ENCODE data around the gene DOCK4. TPM values are rescaled to one million over a fixed set of nuclear protein-coding genes. Genes with fewer than 3 reads are reported as not detected.

The DOCK4 gene
- total RNA-seq, 1 experiment from 2014 or later: 3.4 TPM

GRCh38 chr7:112010109-112010508 lies 196.1 kb downstream of the DOCK4 start:
- DNase-seq (ENCODE audit: low spot score): no peak

- peak; percentile 72 for DNase-seq (ENCODE audit: low spot score)
These were observed 197.1 kb downstream of the DOCK4 start for GRCh38 chr7:112009081-112009480.

GRCh38 chr7:112007185-112007584 lies 199.0 kb downstream of the DOCK4 start:
- DNase-seq (ENCODE audit: low spot score): no peak

- DNase-seq (ENCODE audit: low spot score): no peak
These were observed 200.1 kb downstream of the DOCK4 start for GRCh38 chr7:112006071-112006470.

- no peak for DNase-seq (ENCODE audit: low spot score)
These were observed 200.9 kb downstream of the DOCK4 start for GRCh38 chr7:112005205-112005775.

GRCh38 chr7:112001091-112001826 lies 204.9 kb downstream of the DOCK4 start:
- peak; percentile 86 for DNase-seq (ENCODE audit: low spot score)

GRCh38 chr7:111998326-111998725 lies 207.9 kb downstream of the DOCK4 start:
- DNase-seq (ENCODE audit: low spot score): no peak

- DNase-seq (ENCODE audit: low spot score): no peak
These were observed 208.7 kb downstream of the DOCK4 start for GRCh38 chr7:111997546-111997945.

GRCh38 chr7:111992601-111993000 lies 213.6 kb downstream of the DOCK4 start:
- DNase-seq (ENCODE audit: low spot score): no peak

- no peak for DNase-seq (ENCODE audit: low spot score)
These were observed 215.6 kb downstream of the DOCK4 start for GRCh38 chr7:111990643-111991042.

- DNase-seq (ENCODE audit: low spot score): no peak
These were observed 218.3 kb downstream of the DOCK4 start for GRCh38 chr7:111987886-111988285.

GRCh38 chr7:111987115-111987826 lies 218.9 kb downstream of the DOCK4 start:
- no peak for DNase-seq (ENCODE audit: low spot score)

- DNase-seq (ENCODE audit: low spot score): no peak
These were observed 219.6 kb downstream of the DOCK4 start for GRCh38 chr7:111986601-111987000.

GRCh38 chr7:111985798-111986197 lies 220.4 kb downstream of the DOCK4 start:
- DNase-seq (ENCODE audit: low spot score): no peak

- no peak for DNase-seq (ENCODE audit: low spot score)
These were observed 223.4 kb downstream of the DOCK4 start for GRCh38 chr7:111982804-111983203.

GRCh38 chr7:111982133-111982532 lies 224.1 kb downstream of the DOCK4 start:
- DNase-seq (ENCODE audit: low spot score): no peak

GRCh38 chr7:111980725-111981124 lies 225.5 kb downstream of the DOCK4 start:
- DNase-seq (ENCODE audit: low spot score): no peak

GRCh38 chr7:111975346-111975745 lies 230.9 kb downstream of the DOCK4 start:
- DNase-seq (ENCODE audit: low spot score): no peak

GRCh38 chr7:111960984-111961383 lies 245.2 kb downstream of the DOCK4 start:
- DNase-seq (ENCODE audit: low spot score): no peak

GRCh38 chr7:111958896-111959295 lies 247.3 kb downstream of the DOCK4 start:
- DNase-seq (ENCODE audit: low spot score): no peak

- no peak for DNase-seq (ENCODE audit: low spot score)
These were observed 247.8 kb downstream of the DOCK4 start for GRCh38 chr7:111958431-111958830.

GRCh38 chr7:111955616-111956015 lies 250.6 kb downstream of the DOCK4 start:
- no peak for DNase-seq (ENCODE audit: low spot score)
